Vagina (tissue), 2 donors: ENCODE measurements around the gene PKP4.

Experiments
- CTCF ChIP-seq, 3 experiments: fragments of 450-650 bp in 2 of 3; fragments of 200-600 bp in 1 of 3; sonication (generic) in 1 of 3; IDR thresholded peaks; one replicate each; pipeline ENCODE4 v1.5.1; 2017 to 2019; ENCODE audit warnings: antibody characterized with exemption in 3 of 3, mild to moderate bottlenecking in 2 of 3, moderate library complexity in 2 of 3
- POLR2A ChIP-seq, 2 donors: fragments of 450-650 bp; IDR thresholded peaks; one replicate each; pipeline ENCODE4 v1.6.1; 2017; ENCODE audit warnings: antibody characterized with exemption in 2 of 2, mild to moderate bottlenecking in 2 of 2, moderate library complexity in 2 of 2

GRCh38 chr2:158688721-158689120, 232.0 kb downstream of the PKP4 start:
- no peak for TF ChIP-seq CTCF (IDR thresholded peaks at IDR 0.05)
- TF ChIP-seq POLR2A (IDR thresholded peaks at IDR 0.05) = no peak
